ENCODE measurements around the gene MLXIP. TPM values are rescaled to one million over a fixed set of nuclear protein-coding genes. Genes with fewer than 3 reads are reported as not detected.
A peak's percentile ranks its signal among the peaks of the same experiment; 100 is the strongest.
"Not testable (repeated sequence)": the region's sequence is repeated elsewhere in the genome, so short reads cannot be mapped to it uniquely, and the experiment has no call there.

MLXIP gene
- total RNA-seq, 1 experiment from 2014 or later, result 4.6 TPM

DNA sequence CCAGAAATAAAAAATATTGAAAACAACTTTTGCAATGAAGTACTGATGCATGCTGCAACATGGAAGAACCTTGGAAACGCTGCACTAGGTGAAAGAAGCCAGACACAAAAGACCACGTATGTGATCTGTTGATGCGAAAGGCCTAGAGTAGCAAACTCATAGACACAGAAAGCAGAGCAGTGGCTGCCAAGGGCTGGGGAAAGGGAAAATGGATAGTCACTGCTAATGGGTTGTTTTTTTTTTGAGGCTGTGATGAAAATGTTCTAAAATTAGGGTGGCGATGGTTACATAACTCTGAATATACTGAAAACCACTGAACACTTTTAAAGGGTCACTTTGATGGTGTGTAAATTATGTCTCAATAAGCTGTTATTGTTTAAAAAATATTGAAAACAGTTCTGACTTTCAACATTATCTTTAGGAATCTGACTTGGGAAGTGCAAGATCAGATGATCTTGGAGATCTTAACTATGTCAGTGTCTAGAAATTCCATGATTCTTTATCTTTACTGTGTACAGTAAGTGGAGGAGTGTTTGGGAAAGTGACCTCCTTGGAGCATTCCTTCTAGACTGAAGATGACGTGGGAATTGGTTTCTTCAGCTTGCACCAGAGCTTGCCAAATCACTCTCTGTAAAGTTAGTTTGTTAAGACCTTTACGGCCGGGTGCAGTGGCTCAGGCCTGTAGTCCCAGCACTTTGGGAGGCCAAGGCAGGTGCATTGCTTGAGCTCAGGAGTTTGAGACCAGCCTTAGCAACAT lies 12.4 kb downstream of the MLXIP start:
- in situ Hi-C loops (cut with HindIII; ENCODE audit: low sequenced_read_pairs), result no loop called here

DNA sequence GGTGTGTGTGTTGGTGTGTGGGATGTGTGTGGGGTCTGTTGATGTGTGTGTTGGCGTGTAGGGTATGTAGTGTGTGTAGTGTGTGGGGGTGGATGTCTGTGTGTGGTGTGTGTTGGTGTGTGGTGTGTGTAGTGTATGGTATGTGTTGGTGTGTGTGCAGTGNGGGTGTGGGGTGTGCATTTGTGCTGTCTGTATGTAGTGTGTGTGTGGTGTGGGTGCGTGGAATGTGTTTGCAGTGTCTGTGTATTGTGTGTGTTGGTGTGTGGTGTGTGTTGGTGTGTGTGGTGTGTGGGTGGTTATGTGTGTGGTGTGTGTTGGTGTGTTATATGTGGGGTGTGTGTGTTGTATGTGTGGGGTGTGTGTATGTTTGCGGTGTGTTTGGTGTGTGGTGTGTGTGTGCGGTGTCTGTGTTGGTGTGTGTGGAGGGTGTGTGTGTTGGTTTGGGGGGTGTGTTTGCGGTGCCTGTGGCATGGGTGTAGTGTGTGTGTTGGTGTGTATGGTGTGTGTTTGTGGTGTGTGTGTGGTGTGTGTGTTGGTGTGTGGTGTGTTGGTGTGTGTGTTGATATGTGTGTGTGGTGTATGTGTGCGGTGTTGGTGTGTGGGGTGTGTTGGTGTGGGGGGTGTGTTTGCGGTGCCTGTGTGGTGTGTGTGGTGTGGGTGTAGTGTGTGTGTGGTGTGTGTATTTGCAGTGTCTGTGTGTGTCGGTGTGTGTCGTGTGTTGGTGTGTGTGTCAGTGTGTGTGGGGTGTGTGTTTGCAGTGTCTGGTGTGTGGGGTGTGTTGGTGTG lies 14.7 kb downstream of the MLXIP start:
- in situ Hi-C loops (cut with HindIII; ENCODE audit: low sequenced_read_pairs), result no loop called here
- no peak for DNase-seq (ENCODE audit: low spot score)

More for the DNA sequence above, 12.4 kb downstream of the MLXIP start:
- no peak for DNase-seq (ENCODE audit: low spot score)

DNA sequence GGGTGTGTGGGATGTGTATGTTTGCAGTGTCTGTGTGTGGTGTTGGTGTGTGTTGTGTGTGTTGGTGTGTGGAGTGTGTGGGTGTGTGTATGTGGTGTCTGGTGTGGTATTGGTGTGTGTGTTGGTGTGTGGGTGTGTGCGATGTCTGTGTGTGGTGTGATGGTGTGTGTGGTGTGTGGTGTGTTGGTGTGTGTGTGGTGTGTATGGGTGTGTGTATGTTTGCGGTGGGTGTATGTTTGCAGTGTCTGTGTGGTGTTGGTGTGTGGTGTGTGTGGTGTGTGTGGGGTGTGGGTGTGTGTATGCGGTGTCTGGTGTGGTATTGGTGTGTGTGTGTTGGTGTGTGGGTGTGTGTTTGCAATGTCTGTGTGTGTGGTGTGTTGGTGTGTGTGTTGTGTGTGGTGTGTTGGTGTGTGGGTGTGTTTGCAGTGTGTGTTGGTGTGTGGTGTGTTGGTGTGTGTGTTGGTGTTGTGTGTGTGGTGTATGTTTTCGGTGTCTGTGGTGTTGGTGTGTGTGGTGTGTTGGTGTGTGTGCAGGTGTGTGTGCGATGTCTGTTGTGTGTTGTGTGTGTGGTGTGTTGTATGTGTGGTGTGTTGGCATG lies 15.7 kb downstream of the MLXIP start:
- in situ Hi-C loops (cut with HindIII; ENCODE audit: low sequenced_read_pairs), result no loop called here
- no peak for DNase-seq (ENCODE audit: low spot score)

DNA sequence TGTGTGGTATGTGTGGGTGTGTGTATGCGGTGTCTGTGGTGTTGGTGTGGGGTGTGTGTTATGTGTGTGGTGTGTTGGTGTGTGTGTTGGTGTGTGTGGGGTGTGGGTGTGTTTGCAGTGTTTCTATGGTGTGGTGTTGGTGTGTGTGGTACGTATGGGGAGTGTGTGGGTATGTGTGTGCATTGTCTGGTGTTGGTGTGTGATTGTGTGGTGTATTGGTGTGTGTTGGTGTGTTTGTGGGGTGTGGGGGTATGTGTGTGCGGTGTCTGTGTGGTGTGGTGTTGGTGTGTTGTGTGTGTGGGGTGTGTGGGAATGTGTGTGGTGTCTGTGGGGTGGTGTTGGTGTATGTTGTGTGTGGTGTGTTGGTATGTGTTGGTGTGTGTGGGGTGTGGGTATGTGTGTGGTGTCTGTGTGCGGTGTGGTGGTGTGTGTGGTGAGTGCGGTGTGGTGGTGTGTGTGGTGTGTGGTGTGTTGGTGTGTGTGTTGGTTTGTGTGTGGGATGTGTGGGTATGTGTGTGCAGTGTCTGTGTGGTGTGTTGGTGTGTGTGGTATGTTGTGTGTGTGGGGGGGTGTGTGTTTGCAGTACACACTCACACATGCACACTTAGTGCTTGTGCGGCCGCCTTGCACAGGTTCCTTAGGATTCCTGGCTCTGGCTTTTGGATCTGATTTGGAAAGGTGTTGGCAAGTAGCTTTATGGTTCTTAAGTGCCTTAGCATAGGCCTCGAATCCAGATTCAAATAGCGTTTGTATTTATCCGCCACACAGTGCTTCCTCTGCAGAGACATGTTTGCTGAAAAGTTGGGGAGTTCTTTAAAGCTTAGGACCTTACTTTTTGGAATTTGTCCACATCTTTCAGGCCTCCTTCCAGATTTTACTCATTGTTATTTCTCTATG lies 16.4 kb downstream of the MLXIP start:
- in situ Hi-C loops (cut with HindIII; ENCODE audit: low sequenced_read_pairs), result no loop called here

DNA sequence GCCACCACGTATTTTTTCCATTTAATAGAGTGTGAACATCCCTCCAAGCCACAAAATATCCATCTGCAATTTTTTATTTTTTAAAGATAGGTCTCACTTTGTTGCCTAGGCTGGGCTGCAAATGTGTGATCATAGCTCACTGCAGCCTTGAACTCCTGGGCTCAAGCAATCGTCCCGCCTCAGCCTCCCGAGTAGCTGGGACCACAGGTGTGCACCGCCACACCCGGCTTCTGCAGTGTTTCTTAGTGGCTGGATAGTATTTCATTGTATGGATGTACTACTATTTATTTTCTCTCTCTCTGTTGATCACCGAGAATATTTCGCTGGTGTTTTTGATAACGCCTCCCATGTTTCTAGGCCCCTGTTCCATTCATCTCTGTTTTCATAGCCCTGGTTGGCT lies 17.5 kb downstream of the MLXIP start:
- in situ Hi-C loops (cut with HindIII; ENCODE audit: low sequenced_read_pairs), result no loop called here
- DNase-seq (ENCODE audit: low spot score), result no peak

More for the DNA sequence above, 16.4 kb downstream of the MLXIP start:
- DNase-seq (ENCODE audit: low spot score), result no peak

DNA sequence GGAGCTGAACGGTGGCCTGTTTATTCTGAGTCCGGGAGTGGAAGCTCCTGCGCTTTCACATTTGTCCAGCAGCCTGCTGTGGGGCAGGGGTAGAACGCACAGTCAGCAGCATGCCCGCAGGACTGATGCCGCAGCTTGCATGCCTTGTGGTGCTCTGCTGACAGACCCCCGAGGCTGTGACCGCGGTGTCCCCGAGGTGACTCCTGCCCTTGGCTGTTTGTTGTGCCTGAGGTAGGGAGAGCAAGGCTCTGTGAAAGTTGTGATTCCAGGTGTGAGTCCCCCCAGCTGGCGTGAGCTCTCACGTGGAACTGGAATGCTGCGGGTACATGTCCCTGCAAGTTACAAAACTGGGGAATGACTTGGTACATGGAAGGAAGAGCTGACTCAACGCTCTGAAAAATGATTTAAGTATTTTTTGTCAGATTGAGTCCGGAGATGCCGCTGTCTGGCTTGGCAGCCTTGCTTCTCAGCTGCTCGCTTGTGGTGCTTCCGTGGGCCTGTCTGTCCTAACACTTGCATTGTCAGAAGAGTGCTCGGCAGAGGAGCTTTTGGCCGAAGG lies 18.1 kb downstream of the MLXIP start:
- no peak for DNase-seq (ENCODE audit: low spot score)
- in situ Hi-C loops (cut with HindIII; ENCODE audit: low sequenced_read_pairs), result no loop called here

DNA sequence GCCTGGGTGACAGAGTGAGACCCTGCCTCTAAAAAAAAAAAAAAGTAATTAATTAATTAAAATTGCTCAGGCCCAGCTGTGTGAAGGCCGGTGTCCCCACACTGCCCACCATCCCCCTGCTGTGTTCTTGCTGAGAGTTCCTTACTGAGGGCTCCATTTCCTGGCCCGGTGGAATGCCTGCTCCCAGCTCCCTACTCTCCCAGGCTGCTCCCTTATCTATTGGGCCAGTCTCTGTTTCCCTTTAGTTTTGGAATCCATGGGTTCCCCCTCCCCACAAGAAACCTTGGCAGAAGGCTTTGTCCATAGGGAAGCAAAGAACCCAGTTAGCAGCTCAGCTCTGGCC lies 19.0 kb downstream of the MLXIP start:
- DNase-seq (ENCODE audit: low spot score), result no peak
- in situ Hi-C loops (cut with HindIII; ENCODE audit: low sequenced_read_pairs), result no loop called here

DNA sequence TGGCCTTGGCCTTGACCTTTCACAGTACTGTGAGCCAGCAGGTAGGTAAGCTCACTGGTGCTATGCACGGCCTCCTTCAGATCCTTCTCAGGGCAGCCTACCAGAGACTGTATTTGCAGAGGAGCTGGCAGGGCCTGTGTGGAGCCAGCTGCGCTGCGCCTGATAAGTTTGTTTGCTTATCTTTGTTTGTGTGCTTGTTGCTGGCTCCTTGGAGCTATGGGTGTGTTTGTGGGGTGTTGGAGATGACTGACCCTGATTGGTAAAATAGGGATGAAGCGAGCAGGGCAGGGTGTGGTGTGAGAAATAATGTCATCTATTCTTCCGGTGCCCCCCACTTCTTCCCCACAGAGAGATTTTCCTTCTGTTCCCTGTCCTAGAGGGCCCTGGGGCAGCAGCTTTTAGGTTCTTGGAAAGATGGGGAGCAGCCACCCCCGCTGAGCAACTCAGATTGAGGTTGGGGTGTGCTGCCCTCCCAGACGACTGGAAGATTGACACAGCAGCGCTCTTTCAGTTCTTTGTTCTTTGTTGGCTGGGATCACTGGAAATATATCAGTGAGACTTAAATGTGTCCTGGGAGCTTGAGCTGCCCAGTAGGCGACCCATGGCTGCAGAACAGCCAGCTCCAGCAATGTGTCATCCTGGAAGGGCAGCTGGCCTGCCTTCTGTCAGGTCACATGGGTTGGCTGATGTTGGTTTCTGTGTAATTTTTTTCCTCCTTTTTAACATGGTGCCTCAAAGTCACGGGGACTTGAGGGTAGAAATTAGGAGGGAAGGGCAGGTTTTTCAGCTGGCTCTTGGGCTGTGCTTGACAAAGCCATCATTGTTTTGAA lies 19.6 kb downstream of the MLXIP start:
- in situ Hi-C loops (cut with HindIII; ENCODE audit: low sequenced_read_pairs), result no loop called here
- peak; percentile 36 for DNase-seq (ENCODE audit: low spot score)

DNA sequence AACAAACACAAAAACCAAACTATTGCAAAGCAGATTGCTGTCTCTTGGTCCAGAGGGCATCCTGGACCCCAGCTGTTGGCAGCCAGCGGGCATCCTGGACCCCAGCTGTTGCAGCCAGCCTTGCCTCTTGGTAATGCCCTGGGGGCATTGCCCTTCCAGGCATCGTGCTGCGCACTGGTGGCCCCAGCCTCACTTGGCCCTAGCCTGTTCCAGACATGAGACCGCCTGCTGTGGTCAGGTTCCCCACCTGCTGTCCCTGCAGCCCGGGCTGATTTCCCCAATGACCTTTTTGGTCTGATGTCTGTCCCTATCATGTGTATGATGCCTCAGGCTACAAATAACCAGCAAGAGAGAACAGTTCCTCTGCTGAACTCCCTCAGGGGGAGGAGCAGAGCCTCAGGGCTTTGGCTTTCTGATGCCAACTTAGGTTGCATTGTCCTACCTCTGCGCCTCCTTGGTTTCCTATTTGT lies 20.8 kb downstream of the MLXIP start:
- in situ Hi-C loops (cut with HindIII; ENCODE audit: low sequenced_read_pairs), result no loop called here
- no peak for DNase-seq (ENCODE audit: low spot score)

DNA sequence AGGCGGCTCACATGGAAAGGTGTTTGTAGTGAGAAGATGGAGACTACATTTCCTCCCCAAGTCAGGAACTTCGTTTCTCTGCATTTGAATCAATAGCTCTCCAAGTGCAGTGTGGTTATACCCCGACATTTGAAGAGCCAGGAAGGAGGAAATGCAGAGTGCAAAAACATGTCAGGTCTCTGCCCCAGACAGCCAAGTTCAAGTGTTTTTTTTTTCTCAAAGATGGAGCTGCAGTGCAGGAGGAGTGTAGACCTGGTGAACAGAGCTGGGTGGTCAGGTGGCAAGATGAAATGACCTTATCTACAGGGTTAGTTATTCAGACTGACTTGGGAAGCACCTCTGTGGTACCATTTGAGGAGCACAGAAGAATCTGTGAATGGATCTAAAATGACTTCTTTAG lies 21.3 kb downstream of the MLXIP start:
- in situ Hi-C loops (cut with HindIII; ENCODE audit: low sequenced_read_pairs), result no loop called here
- no peak for DNase-seq (ENCODE audit: low spot score)

DNA sequence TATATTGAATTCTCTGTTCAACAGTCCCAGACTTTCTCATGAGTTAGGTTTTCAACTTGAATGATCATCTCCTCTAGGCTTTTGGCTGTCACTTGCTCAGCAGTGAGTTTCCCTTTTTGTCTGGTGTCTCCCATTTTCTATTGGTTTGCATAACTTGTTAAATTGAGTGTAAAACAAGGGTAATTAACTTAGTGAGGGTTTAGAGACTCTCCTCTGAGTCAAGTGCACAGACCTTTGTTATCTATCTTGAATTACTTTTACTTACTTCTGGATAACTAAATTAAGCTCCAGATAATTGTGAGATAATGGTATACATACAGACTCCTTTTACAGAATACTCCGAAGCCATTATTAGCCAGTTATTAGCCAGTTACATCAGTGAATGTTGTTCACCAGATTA lies 22.0 kb downstream of the MLXIP start:
- in situ Hi-C loops (cut with HindIII; ENCODE audit: low sequenced_read_pairs), result no loop called here
- DNase-seq (ENCODE audit: low spot score), result no peak

DNA sequence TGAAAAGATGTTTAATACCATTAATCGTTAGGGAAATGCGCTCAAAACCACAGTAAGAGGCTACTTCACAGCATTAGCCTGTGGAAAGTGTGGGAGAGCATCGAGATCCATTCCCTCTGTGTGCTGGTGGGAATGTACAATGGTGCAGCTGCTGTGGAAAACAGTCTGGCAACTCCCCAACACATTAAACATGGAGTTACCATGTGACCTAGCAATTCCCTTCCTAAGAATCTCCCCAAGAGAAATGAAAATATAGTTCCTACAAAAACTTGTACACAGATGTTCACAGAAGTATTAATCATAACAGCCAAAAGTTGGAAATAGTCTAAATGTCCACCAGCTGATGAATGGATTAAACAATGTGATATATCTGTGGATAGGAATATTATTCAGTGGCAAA lies 23.8 kb downstream of the MLXIP start:
- in situ Hi-C loops (cut with HindIII; ENCODE audit: low sequenced_read_pairs), result no loop called here
- no peak for DNase-seq (ENCODE audit: low spot score)

DNA sequence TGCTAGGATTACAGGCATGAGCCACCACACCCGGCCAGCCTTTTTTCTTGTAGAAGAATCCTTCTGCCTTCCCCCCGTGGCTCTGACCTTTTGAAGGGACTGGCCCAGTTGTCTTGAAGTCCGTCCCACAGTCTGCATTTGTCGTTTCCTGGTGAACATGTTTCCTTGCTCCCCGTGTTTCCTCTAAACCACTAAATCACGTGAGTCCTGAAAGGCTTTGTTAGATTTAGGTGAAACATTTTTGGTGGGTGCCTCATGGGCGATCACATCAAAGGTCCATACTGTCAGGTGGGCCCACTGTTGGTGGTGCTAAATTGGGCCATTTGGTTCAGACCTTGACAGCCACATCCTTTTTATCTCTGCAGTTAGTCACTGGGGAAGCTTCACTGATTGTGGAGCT lies 26.3 kb downstream of the MLXIP start:
- in situ Hi-C loops (cut with HindIII; ENCODE audit: low sequenced_read_pairs), result no loop called here
- no peak for DNase-seq (ENCODE audit: low spot score)

DNA sequence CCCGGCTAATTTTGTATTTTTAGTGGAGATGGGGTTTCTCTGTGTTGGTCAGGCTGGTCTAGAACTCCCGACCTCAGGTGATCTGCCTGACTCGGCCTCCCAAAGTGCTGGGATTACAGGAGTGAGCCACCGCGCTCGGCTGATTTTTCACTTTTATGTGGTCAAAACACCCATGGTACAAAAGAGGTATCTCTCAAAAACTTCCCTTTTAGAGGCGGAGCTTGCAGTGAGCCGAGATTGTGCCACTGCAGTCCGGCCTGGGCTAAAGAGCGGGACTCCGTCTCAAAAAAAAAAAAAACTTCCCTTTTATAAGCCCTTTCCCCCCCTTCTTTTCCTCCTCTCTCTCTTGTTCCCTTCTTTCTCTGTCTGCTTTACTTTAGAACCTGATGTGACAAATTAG lies 26.9 kb downstream of the MLXIP start:
- DNase-seq (ENCODE audit: low spot score); in situ Hi-C loops (cut with HindIII; ENCODE audit: low sequenced_read_pairs): not testable (repeated sequence)

DNA sequence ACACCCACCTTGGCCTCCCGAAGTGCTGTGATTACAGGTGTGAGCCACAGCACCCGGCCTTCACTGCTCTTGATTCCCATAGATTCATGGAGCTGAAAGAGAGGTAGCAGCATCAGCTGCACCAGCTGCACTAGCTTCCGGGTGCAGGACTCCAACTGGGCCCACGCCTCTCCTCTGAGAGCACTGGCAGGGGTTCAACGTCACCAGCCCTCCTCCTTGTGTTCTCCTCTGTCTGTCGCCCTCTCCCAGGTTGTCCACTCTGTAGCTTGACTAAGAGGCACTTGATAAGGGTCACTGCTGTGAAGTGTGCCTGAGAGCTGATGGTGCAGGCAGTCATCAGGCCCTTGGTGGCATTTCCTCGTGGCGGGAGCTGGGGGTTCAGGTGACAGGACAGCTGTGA lies 28.3 kb downstream of the MLXIP start:
- DNase-seq (ENCODE audit: low spot score), result no peak
- in situ Hi-C loops (cut with HindIII; ENCODE audit: low sequenced_read_pairs), result no loop called here

DNA sequence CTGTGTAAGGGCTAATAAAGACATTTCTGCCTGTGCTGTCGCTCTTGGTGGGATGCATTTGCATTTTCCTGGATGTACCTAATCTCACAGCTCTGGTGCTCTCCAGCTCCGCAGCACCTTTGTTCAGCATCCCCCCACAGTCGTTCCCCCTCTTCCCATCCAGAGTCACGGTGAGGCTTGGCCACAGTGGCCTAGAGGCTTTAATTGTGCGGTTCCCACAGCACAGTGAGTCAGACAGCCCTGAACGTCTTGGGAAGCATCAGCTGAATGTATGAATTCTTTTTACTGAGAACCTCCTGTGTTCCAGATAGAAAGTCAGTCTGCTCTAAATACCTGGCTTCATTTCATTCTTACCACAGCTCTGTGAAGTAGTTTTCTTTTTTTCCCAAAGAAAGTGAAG lies 28.7 kb downstream of the MLXIP start:
- DNase-seq (ENCODE audit: low spot score), result no peak
- in situ Hi-C loops (cut with HindIII; ENCODE audit: low sequenced_read_pairs), result no loop called here

DNA sequence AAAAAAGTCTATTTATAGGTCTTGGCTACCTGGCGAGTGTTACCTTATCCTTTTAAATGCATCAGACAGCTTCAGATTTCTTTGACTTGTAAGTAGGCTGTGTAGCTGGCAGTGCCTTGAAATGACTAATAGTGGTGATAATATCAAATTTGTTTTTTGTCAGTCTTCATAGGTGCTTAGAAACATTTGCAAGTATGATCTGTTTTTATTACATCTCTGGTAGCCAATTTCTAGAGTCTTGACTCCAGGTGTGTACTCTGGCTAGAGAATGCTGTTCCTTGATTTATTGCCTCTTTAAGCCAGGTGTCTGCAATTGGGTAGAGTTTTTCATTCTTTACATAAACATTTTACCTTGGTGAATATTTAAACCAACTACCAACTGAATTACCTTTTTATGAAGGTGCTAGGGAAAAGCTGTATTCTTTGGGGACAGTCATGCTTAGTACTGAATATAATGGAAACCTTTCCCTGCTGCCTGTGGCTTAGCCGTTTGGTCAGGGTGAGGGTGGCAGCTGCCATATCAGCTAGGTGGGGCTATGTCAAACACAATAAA lies 32.6 kb downstream of the MLXIP start:
- DNase-seq (ENCODE audit: low spot score), result peak; percentile 37
- in situ Hi-C loops (cut with HindIII; ENCODE audit: low sequenced_read_pairs), result no loop called here

Data from G401 (cell line).